ENCODE data around the gene PLXNB1.

PLXNB1 gene

GRCh38 chr3:48356419-48356818 is 73.5 kb downstream of the PLXNB1 start:
- DNase-seq, result no peak

DNA sequence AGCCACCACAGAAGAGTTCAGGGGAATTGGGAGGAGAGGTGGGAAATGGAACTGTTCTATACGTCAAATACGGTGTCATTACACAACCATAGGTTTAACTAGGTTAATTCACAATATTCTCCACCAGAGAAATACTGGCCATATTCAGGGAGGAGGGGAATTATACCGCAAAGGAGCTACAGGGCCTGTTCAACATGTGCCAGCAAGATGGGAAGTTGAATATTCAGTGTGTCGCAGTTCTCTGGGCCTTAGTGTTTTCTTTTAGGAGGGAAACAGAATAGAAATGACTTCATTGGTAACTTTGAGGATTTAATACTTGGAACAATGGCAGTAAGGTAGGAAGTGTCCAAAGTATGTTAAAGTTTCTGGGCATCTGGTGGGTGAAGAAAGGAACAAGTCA is 75.9 kb downstream of the PLXNB1 start:
- no peak for DNase-seq
